ENCODE data around the gene NPHP4. TPM values are rescaled to one million over a fixed set of nuclear protein-coding genes. Genes with fewer than 3 reads are reported as not detected.

NPHP4 gene
- polyA plus RNA-seq, 3 donors: 0.39 to 13.7 (median 1.2) TPM

GRCh38 chr1:5887971-5888361 lies 104.3 kb downstream of the NPHP4 start:
- TF ChIP-seq CTCF (IDR thresholded peaks at IDR 0.05): no peak
- DNase-seq: no peak
- intact Hi-C loops (cut with micrococcal nuclease): no loop called here
- H3K27me3 Mint-ChIP-seq (ENCODE audit: low read depth in 3 of 3): no peaks in the 10 kb centered on the region
- H3K9me3 Mint-ChIP-seq: peaks cover 0 to 6% (median 0%) of the 10 kb centered on the region in 7 donors
- Histone ChIP-seq H3K4me3 (replicated peaks in 1 of 3; ENCODE audit: low read depth in 2 of 3, low read length in 3 of 3) (no peak overlapping the region), H3K9me3 (replicated peaks in 1 of 2; ENCODE audit: control insufficient read depth in 1 of 2, insufficient read depth in 1 of 2, low read length in 2 of 2) (no peaks in the 10 kb centered on the region), H3K79me2 (ENCODE audit: insufficient read depth, low read length) (no peaks in the 10 kb centered on the region), H2AFZ (ENCODE audit: insufficient read depth, low read depth, low read length, poor library complexity, severe bottlenecking) (no peak overlapping the region), H4K20me1 (ENCODE audit: insufficient read depth, low read length) (no peaks in the 10 kb centered on the region), H3K4me1 (ENCODE audit: control insufficient read depth in 1 of 2, insufficient read depth in 2 of 2, low read length in 2 of 2) (no peaks in the 10 kb centered on the region), H3K27me3 (ENCODE audit: control insufficient read depth in 2 of 2, insufficient read depth in 2 of 2, low read length in 2 of 2) (no peaks in the 10 kb centered on the region), H3K36me3 (replicated peaks in 1 of 2; ENCODE audit: control insufficient read depth in 1 of 2, insufficient read depth in 2 of 2, low read length in 2 of 2) (peaks cover 0 to 5% of the 10 kb centered on the region in 2 donors), H3K9ac (ENCODE audit: insufficient read depth, low read length, poor library complexity, severe bottlenecking) (no peak overlapping the region), H3K27ac (ENCODE audit: low read depth in 1 of 2, low read length in 2 of 2) (no peak overlapping the region), H3K4me2 (replicated peaks; ENCODE audit: extremely low read depth, low read length, poor library complexity, severe bottlenecking) (no peak overlapping the region)
- H3K4me3 Mint-ChIP-seq: no peak overlapping the region
- 76% methylated on average over 14 of the region's 15 CpGs for WGBS (ENCODE audit: insufficient coverage)
- no peaks in the 10 kb centered on the region for H3K4me1 Mint-ChIP-seq
- peaks cover 9 to 18% of the 10 kb centered on the region in 2 donors for H3K36me3 Mint-ChIP-seq
- no peak overlapping the region for H3K27ac Mint-ChIP-seq

GRCh38 chr1:5887349-5887970 lies 104.8 kb downstream of the NPHP4 start:
- TF ChIP-seq CTCF (IDR thresholded peaks at IDR 0.05): no peak
- H4K20me1 ChIP-seq (ENCODE audit: insufficient read depth, low read length): no peaks in the 10 kb centered on the region
- H3K9me3 ChIP-seq (replicated peaks in 1 of 2; ENCODE audit: control insufficient read depth in 1 of 2, insufficient read depth in 1 of 2, low read length in 2 of 2): no peaks in the 10 kb centered on the region
- peaks cover 0 to 5% of the 10 kb centered on the region in 2 donors for H3K36me3 ChIP-seq (replicated peaks in 1 of 2; ENCODE audit: control insufficient read depth in 1 of 2, insufficient read depth in 2 of 2, low read length in 2 of 2)
- Mint-ChIP-seq H3K27ac (no peak overlapping the region), H3K4me1 (no peaks in the 10 kb centered on the region), H3K36me3 (peaks cover 11 to 19% of the 10 kb centered on the region in 2 donors), H3K27me3 (ENCODE audit: low read depth in 3 of 3) (no peaks in the 10 kb centered on the region), H3K9me3 (peaks cover 0 to 10% (median 2%) of the 10 kb centered on the region in 7 donors), H3K4me3 (no peak overlapping the region)
- H3K27ac ChIP-seq (ENCODE audit: low read depth in 1 of 2, low read length in 2 of 2): no peak overlapping the region
- no peak overlapping the region for H2AFZ ChIP-seq (ENCODE audit: insufficient read depth, low read depth, low read length, poor library complexity, severe bottlenecking)
- no peaks in the 10 kb centered on the region for H3K27me3 ChIP-seq (ENCODE audit: control insufficient read depth in 2 of 2, insufficient read depth in 2 of 2, low read length in 2 of 2)
- no peak for DNase-seq
- no peak overlapping the region for H3K4me3 ChIP-seq (replicated peaks in 1 of 3; ENCODE audit: low read depth in 2 of 3, low read length in 3 of 3)
- H3K79me2 ChIP-seq (ENCODE audit: insufficient read depth, low read length): no peaks in the 10 kb centered on the region
- no peaks in the 10 kb centered on the region for H3K4me1 ChIP-seq (ENCODE audit: control insufficient read depth in 1 of 2, insufficient read depth in 2 of 2, low read length in 2 of 2)
- no peak overlapping the region for H3K9ac ChIP-seq (ENCODE audit: insufficient read depth, low read length, poor library complexity, severe bottlenecking)
- 96% methylated on average over 13 of the region's 23 CpGs for WGBS (ENCODE audit: insufficient coverage)
- no peak overlapping the region for H3K4me2 ChIP-seq (replicated peaks; ENCODE audit: extremely low read depth, low read length, poor library complexity, severe bottlenecking)
- intact Hi-C loops (cut with micrococcal nuclease): no loop called here
